NCI-H146 treated with DMSO at 0.1 percent for 48 hours (cell line): ENCODE results near the gene UQCRQ.
"Not testable (repeated sequence)": the region's sequence is repeated elsewhere in the genome, so short reads cannot be mapped to it uniquely, and the experiment has no call there.

Experiments
- DNase-seq: peaks from one replicate; lab custom pipeline; 2025; ENCODE audit not compliant: unreplicated experiment; lab: John Stamatoyannopoulos, UW

The UQCRQ gene

DNA sequence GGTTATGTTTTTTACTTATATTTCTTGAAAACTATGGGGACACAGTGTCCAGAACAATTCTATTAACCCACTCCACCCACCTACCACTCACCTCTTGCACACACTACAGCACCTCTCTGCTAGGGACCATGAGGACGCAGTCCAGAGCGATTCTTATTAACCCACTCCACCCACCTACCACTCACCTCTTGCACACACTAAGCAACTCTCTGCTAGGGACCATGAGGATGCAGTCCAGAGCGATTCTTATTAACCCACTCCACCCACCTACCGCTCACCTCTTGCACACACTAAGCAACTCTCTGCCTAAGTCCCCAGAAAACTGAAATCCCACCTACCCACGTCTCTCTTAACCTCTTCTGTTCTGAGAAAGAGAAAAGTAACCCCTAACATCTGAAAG, 33.8 kb upstream of the UQCRQ start:
- no peak for DNase-seq

DNA sequence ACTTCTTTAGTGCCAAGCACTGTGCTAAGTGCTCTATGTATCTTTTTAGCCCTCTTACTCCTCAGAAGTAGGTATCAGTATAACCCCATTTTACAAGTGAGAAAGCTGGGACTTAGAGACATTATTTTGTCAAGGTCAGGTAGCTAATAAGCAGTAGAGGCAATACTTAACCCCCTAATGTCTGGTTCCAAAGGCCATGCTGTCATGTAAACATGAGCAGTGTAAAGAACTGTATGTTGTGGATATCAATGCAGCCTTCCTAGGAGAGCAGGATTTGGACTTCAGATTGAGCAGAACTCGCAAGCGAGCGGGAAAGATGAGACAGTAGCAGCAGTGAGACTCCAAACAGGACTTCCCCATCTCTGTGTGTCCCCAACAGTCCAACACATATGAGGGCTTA, 32.4 kb upstream of the UQCRQ start:
- no peak for DNase-seq

DNA sequence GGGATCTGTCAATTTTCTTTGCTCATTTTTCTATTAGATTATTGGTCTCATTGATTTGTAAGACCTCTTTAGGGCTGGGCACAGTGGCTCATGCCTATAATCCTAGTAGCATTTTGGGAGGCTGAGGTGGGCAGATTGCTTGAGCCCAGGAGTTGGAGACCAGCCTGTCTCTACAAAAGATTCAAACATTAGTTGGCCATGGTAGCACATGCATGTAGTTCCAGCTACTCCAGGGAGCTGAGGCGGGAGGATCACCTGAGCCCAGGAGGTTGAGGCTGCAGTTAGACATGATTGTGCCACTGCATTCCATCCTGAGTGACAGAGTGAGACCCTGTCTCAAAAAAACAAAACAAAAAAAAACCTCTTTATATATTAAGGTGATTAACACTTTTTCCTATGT, 29.6 kb upstream of the UQCRQ start:
- no peak for DNase-seq

DNA sequence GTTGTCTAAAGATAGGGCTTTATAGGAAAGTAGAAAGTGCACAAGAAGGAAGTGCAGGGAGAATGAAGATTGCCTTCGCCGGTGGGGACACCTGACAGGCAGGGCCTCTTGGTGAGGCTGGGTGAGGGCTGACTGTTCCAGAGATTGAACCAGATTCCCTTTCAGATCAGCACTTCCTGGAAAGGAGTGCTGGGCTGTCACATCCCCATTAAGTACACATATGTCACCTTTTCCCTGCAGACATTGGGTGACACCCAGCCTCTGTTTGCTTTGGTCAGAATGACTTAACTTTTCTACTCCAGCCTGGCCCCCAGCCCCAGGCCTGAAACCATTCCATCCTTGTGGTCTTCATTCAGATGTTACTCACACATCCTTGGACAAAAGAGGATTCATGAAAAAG, 28.6 kb upstream of the UQCRQ start:
- DNase-seq, result no peak

DNA sequence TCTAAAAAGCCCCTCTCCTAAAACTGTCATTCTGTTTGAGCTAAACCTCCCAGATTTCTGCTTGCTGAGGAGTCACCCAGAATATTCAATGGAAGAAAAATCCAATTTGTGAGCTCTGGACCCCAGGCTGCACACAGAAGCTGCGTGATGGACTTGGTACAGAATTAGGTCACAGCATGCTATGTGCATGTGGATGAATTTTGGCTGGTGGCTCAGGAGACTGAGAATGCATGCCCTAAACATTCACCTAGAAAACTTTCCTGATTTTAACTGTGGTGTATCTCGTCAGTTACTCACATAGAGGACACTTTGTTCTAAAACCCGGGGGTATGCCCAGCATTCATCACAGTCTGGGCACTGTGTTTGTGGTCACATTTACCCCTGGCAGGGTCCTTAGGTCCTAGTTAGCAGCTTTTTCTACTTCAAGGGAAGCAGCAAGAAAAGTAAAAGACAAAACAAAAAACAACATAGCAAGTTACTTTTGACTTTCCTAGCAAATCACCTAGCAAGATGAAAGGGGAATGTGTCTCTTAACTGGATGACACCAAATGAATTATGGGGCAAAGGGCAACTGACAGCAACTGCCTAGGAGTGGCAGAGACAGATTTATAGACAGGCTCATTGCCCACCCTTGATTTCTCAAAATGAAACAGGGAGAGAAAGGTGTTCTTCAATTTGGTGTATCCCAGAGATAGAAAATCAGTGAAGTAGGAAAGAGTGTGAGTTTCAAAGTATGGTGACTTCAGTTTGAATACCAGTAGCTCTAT, 27.7 kb upstream of the UQCRQ start:
- DNase-seq, result no peak

DNA sequence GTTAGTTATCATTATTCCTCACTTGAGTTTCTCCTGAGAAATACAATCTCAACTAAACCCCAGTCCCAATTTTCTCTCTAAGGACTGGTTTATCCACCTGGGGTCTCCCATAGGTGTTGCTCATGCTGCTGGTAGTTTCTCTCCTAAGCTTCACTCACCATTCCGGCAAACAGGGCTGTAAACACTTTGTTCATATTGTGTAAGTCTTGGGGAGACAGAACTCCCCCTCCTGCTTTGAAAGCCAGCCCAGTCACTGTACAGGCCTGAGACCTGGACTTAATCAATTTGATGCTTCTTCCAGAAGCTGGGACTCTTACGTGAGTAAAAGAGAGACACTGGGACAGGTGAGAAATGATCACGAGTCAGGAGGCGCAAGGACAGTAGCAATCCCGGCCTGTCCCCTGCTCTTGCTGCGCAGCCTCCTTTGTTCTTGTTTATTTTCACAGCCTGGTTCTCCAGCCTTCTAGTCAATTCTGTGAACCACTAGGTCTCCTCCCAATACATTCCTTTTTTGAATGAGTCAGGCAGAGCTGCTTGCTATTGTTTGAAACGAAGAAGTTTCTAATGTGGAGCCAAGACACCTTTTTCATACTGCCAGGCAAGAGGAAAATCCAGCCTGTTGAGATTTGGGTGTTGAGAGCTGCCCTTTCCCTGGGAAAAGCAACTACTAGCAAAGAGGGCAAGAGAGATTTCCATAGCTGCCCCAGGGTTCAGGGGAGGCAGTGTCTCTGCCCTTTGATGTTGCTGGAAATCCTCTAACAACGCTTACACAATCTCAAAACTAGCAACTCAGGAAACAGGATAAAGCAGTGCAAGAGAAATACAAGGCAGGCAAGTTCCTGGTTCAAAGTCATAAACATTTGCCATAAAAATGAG, 26.8 kb upstream of the UQCRQ start:
- no peak for DNase-seq

DNA sequence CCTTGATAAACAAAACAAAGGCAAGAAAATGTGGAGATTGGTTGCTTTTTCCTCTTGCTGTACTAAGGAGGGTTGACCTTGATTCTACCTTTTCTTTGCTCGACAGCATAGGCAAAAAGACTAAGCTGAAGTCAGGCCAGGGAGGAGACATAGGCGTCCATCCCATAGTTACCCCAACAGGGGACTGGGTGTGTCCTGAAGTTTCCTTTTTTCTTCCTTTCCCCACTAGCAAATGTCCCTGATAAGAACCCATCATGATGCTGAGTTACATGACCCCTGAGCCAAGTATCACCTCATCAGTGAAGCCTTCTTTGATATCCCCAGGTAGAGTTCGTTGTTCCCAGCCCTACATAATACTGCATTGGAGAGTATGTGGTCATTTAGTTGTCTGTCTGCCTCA, 26.1 kb upstream of the UQCRQ start:
- DNase-seq, result no peak

DNA sequence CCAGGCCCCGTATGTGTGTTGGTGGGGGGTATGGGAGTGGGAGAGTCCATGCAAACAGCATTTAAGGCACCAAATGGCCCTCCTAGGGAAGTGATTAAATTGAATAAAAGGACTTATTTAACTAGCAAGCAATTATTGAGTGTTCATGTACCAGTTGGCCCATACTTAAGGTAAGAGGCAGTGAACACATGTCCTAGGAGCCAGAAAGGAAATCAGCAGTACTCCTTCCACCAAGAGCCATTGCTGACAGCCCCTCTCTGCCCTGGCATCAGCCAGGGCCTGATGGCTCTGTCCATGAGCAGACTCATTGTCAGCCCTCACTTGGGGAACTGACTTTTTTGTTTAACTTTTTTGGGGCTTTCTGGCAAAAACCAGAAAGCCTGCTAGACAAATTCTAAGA, 25.5 kb upstream of the UQCRQ start:
- peak; percentile 13 for DNase-seq

DNA sequence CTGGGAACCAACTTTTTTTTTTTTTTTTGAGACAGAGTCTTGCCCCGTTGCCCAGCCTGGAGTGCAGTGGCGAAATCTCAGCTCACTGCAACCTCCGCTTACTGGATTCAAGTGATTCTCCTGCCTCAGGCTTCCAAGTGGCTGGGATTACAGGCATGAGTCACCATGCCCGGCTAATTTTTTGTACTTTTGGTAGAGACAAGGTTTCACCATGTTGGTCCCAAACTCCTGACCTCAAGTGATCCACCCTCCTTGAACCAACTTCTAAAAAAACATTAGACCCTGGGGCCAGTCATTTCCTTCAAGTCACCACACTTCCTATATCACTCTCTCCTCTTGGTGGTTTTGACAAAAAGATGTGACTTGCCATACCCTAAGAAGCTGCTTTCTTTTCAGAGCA, 25.1 kb upstream of the UQCRQ start:
- DNase-seq, result no peak

DNA sequence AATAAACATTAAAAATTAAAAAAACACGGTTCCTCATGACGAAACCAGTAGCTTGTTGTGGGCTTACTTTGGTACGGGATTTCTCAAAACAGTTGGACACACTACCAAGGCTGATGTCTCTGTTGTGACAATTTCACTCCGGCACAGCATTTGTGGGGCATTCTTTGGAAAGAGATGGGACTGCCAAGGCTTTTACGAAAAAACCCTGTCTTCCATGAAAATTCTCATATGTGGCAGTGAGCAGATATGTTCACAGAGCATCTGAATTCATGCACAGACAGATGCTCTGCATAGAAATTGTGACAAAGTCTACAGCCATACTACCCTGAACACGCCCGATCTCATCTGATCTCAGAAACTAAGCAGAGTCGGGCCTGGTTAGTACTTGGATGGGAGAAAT, 18.2 kb upstream of the UQCRQ start:
- no peak for DNase-seq

DNA sequence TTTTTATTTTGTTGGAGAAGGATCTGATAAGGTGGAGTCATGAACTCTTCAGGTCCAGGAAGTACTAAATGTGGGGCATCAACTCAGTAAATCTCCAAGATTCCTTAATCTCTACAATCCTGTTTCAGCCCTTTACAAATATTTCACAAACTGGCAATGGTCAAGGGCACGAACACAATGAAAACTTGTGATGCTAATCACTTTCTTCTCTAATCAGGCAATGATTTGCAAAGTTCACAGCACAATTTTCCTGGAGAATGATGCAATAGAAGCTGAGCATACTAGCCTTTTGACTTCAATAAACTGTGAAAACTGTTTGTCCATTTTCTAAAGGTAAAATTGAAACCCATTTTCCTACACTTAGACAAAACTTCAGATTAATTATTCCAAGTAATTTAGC, 17.1 kb upstream of the UQCRQ start:
- no peak for DNase-seq

DNA sequence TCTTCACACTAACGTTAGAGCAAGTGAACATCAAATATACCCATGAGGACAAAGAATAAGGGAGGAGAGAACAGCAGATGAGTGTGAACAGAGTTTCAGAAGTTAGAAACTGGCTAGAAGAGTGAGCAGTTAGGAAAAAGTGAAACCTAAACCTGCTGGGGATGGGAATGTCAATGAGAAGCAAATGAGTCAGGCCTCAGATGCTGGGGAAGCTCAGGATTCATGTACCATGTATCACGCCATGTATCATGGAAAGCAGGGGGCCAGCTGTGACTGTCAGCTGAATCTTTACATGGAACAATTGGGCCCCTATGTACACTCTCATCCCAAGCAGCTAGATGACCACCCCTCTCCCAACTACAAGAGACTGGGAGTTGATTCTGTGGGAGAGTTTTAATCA, 16.4 kb upstream of the UQCRQ start:
- no peak for DNase-seq

DNA sequence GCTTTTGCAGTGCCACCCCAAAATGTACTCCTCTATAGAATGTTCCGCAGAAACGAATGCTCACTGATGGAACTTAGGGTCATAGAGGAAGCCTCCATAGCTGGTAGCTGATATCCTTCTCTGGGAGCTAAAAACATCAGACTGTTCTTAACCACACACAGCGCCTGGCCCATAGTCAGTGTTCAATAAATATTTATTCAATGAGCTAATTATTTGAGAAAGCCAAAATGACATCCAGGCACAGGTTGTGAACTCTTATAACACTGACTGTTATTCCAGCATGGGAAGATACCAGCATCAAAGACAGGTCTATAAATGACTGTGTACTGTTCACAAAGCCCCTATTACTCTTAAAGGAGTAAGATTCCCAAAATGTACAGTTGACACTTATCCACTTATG, 13.1 kb upstream of the UQCRQ start:
- no peak for DNase-seq

DNA sequence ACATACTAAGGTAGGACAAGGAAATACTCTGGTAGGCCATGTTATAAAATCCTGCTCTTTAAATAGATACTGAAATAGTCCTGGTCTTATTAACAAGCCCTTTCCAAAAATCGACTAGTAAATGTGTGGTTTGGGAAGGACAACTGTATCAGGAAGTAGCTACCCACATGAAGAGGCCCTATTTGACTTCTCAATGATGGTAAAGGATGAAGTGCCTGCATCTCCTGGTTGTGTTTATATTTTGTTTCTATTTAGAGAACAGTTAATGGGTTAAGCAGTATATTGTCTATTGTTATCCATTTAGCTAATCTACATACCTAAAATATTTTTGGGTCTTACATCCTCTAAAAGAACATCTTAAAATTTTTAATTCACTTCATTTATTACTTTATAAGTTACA, 12.7 kb upstream of the UQCRQ start:
- DNase-seq, result no peak

DNA sequence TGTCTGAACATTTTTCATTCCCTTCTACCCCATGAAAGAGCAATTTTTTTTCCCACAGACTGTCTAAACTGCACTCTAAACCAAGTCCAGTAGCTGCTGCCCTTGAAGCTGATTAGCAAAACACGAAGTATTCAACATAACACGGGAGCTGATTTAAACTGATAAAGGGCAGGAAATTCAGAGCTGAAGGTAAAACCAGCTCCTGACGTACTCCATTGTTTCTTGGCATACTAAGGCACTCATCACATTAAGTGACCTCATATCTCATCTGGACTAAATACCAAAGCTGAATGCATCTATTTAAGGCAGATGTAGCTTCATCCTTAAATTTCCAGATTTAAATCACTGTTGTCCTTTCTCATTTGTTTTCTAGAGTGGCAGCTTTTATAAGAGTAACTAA, 12.1 kb upstream of the UQCRQ start:
- DNase-seq, result no peak

DNA sequence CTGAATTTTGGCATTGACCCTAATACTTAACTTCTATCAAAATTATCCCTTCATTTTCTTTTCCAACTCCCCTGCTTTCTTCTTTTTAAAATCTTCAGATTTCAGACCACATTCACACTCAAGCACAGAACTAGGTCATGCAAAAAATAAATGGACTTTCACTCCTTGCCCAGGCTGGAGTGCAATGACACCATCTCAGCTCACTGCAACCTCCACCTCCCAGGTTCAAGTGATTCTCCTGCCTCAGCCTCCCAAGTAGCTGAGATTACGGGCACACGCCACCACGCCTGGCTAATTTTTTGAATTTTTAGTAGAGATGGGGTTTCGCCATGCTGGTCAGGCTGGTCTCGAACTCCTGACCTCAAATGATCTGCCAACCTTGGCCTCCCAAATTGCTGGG, 11.4 kb upstream of the UQCRQ start:
- not testable (repeated sequence) for DNase-seq

DNA sequence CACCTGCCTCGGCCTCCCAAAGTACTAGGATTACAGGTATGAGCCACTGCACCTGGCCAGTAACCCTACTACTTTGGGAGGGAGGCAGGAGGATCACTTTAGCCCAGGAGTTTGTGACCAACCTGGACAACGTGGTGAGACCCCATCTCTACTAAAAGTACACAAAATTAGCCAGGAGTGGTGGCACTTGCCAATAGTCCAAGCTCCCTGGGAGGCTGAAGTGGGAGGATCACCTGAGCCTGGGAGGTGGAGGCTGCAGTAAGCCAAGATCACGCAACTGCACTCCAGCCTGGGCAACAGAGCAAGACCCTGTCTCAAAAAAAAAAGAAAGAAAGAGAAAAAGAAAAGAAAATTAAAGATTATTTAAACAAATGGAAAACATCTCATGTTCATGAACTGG, 10.4 kb upstream of the UQCRQ start:
- no peak for DNase-seq

DNA sequence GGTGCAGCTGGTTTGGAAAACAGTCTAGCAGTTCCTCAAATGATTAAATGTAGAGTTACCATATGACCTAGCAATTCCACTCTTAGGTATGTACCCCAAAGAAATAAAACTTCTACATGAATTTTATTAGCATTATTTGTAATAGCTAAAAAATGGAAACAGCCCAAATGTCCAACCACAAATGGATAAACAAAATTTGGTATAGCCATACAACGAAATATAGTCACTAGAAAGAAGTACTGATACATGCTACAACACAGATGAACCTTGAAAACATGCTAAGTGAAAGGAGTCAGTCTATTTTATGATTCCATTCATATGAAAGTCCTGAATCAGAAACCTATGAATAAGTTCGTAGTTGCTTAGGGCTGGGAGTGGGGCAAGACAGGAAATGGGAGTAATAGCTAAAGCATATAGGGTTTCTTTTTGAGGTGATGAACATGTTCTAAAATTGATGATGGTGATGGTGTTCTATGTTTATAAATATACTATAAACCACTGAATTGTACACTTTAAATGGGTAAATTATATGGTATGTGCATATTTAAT, 6.5 kb upstream of the UQCRQ start:
- DNase-seq, result no peak

DNA sequence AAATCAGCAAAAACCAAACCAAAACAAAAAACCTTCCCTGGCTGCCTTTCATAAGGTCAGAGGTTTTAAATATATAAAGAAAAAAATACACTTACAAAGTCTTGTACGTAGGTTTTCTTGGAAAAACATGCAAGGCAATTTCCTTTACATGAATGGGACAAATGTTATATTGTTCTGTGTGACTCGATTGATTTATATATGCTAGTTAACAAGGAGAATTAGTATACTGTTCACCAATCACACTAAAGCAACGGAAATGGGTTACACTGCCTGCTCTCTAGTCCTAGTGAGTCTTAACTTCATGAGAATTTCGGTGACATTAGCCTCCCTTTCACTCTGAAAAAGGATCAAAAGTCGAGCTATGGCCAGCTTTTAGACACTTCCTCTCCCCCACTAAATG, 5.7 kb upstream of the UQCRQ start:
- no peak for DNase-seq

DNA sequence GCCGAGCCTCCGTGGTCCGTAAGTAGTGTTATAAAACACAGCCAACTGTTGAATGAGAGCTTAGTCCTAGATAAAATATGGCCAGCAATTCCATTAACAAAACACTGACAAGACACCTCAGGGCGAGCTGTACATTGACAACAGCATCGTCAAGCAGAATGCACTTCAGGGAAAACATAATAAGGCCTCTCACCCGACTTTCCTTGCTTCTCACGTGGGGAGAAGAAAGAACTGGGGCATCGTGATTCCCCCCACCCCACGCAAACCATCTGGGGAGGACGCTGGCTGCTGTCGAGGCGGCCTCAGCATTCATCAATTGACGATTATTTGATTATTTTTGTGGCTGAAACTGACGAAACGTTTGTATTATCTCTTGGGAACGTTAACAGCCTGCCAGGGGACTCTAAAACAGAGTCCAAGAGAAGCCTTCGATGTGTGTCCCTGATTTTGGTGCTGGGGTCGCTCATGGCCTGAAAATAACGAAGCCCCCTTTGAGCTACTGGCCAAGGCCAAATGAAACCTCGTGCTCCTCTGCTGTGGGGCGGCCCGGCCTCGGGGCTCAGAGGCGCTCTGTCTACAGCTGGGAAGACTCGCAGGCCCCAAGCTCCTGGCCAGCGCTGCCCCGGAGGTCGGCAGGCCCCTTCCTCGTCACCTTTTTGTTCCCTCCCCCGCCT, 637 bp upstream of the UQCRQ start:
- DNase-seq, result no peak

DNA sequence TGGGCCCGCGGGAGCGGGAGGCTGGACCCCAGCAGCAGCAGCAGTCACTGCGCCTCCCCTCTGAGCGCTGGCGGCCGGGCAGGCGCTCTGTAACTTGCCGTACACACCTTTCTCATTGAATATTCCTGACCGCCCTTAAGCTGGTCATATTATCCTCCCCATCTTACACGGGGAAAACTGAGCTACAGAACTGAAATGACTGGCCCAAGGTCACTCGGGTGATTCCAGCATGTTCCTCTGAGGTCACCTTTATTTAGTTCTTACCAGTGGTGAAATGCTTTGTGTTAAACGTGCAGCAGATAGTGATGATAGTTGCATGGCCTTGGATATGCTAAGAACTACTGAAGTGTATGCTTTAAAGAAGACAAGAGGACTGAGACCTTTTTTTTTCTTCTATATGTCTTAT, 607 bp downstream of the UQCRQ start:
- no peak for DNase-seq

DNA sequence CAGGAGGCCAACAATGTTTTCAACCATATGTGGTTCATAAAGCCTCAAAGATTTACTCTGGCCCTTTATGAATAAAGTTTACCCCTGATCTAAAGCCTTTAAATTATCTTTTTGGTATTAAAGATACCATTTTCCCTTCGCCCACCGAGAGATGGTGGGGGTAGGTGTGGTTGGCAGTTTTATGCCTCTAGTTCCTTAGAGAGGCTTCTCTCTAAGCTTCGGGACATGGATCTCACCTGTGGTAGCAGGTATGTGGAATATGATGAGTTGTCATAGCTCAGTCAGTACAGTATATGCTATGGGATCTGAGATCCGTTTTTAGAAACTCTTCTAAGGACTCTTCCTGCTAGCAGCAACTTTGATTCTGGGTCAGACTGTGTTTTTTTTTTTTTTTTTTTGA, 2.3 kb downstream of the UQCRQ start:
- no peak for DNase-seq
